Fibroblast of peridontal ligament (primary cell): Measurements from ENCODE around the gene PLEKHG4B.
"Not testable (repeated sequence)": the region's sequence is repeated elsewhere in the genome, so short reads cannot be mapped to it uniquely, and the experiment has no call there.

ENCODE experiments used
- DNase-seq: peaks from one replicate; pipeline ENCODE4 v3.0.0-alpha.2; 2010; ENCODE audit errors: extremely low read depth

The PLEKHG4B gene

DNA sequence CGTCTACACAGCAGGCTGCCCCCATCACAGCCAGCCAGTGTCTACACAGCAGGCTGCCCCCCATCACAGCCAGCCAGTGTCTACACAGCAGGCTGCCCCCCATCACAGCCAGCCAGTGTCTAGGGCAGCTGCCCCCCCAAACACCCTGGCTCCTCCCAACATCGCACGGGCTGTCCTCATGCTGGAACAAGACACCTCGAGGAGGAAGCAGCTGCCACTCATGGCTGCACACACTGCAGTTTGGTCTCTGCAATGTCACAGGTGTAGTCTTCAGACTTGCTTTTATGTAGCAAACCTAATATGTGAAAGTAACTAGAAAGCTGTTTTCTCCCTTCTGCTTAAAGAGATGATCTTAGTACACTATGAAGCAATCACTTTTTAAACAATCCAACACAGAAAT lies 109.0 kb downstream of the PLEKHG4B start:
- no peak for DNase-seq

DNA sequence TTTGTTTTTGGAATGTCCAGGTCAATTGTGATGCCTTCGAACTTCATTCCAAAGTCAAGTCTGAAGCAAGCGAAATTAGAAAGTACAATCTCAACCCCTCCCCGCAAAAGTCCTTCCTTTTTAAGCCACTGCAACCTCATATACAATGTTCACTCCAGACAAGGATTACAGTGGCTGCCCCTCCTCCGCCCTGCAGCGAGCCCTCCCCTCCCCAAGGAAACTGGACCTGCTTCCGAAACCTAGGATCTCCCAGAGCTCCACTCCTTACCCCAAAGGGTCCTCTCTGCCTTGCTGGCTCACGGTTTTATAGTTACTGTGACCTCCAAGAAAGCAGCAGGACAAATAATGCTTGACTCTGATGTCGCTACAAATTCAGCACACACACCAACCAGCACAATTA lies 109.7 kb downstream of the PLEKHG4B start:
- DNase-seq: no peak

DNA sequence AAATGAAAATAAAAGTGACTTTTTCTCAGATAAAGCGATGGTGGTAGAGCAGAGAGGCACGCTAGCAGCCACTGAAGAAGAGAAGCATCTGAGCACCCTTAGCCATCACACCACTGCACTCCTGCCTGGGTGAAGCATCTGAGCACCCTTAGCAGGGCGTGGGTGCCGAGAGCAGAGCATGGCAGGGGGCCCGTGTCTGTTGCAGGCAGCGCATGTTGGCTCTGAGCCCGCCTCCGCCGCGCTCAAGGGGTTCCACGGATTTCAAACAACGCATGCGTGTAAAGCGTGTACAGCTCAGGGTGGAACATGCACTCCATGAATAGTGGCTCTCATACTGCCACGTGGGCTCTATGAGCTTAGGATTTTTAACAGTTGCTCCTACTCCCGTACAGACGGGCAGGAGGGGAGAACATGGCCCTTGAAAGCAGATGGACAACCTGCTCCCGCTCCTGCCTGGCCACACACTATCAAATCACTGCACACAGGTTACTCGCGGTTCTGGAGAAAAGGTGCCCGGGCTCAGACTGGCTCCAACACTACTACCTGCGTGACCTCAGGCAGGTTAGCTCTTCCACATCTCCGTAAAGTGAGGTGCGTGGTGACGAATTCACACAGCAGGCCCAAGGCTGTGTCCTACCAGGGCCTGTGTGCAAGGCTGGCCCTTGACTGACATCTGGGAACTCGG lies 111.4 kb downstream of the PLEKHG4B start:
- DNase-seq: no peak

DNA sequence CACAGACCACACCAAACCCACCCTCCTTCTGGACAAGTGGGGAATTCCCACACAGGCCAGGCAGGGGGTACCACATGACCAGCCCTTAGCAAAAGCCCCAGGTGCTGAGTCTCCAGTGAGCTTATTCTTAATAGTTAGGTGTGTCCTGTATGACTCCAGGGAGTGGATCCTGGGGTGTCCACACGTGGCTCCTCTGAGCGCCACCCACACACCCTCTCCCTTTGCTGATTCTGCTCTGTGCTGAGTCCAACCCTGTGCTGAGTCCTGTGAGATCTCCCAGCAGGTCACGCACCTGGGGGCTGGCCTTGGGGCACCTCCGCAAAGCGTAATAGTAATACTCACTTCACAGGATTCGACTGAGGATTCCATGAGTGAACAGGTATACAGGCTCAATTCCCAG lies 112.0 kb downstream of the PLEKHG4B start:
- no peak for DNase-seq

DNA sequence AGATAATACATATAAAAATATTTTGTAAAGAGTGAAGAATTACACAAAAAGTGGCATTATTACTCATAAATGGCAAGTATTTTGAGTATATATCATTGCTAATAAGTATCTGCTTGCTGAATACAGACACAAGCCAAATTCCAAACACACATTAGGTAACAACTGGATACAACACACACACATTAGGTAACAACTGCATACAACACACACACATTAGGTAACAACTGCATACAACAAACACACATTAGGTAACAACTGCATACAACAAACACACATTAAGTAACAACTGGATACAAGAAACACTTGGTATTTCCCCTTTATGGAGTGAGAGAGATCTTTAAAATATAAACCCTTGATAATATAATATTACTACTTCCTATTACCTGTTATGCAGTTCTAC lies 112.5 kb downstream of the PLEKHG4B start:
- DNase-seq: no peak

DNA sequence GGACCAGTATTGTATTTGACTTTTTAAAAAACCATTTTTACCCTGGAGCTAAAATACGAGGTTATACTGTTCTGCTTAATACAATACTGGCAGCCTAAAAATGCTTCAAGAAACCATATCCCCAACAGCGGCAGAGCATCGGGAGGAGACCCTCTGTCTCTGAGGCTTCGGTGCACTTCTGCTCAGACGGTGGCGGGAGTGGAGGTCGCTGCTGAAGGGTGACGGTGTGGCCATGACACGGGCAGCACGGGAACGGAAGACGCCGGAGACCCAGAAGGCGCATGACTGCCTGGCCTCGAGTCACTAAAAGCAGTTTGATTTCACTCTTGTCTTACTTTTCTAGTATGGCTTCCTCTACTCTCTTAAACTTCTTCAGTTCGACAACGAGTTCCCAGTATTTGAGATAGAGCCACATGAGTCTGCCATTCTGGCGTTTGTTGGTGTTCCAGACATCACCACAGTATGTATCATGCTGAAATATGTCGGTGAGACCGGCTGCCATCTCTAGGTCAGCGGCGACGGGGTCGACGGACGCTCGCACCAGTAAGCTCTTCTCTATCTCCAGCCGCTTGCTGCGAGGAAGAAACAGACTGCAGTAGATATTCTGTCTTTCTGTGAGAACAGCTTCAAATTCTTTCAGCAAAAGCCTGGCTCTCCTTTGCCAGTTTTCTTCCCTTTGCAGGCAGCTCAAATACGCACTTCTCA lies 113.2 kb downstream of the PLEKHG4B start:
- DNase-seq: no peak

DNA sequence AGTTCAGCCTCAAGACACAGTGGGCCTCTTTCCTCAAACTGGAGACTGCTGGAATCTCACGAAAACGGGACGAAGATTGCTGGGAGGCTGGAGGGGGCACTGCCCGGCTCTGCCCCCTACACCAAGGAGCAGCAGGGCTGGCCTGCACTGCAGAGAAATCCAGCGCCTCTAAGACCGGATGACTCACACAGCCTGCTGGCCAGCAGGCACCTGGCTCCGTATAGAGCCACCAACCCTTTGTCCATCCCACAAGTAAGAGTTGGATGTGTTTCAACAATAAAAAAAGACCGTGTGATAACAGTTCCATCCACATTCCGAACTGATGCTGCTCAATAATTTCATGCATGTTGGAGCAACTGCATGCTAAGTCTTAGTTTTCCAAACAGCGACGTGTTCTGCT lies 114.4 kb downstream of the PLEKHG4B start:
- DNase-seq: no peak

DNA sequence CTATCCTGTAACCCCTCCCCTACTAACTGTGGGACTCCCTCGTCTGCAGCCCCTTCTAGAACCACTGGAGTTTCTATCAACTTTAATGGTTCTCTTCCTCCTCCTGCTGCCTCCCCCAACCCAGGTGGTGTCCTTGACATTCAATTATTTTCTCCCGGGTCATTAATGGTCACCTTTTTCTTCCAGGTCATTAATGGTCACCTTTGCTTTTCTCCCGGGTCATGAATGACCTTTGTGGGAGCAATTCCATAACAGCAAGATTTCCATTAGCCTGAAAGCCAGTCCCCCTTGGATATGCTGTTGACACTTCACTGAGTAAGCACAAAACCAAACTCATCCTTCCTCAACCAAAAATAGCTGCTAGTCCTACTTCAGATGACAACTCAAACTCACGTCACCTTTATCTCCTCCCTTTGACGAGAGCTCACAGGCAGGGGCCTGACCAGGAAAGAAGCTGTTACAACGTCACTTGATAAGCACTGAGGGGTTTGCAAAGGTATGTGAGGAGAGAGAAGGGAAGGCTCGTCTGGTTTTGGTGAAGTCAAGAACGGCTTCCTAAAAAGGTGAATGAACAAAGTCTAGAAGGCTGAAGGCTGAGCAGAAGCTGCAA lies 115.1 kb downstream of the PLEKHG4B start:
- no peak for DNase-seq

DNA sequence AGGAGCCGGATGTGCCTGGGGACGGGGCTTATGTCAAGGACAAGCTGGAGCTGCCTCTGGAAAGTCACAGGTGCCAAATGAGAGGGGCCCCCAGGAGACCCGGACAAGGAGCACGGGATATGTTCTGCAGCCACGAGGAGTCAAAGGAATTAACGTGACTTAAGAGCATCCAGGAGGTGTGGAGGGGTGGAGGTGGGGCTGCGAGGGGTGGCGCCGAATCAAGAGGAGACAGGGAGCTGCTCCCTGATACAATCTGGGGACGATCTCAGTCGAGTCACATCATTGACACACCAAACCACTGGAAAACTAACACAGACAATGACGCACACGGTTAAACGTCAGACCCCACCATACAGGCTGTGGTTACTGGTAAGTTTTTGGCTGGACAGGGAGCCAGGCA lies 115.6 kb downstream of the PLEKHG4B start:
- peak; percentile 41 for DNase-seq

DNA sequence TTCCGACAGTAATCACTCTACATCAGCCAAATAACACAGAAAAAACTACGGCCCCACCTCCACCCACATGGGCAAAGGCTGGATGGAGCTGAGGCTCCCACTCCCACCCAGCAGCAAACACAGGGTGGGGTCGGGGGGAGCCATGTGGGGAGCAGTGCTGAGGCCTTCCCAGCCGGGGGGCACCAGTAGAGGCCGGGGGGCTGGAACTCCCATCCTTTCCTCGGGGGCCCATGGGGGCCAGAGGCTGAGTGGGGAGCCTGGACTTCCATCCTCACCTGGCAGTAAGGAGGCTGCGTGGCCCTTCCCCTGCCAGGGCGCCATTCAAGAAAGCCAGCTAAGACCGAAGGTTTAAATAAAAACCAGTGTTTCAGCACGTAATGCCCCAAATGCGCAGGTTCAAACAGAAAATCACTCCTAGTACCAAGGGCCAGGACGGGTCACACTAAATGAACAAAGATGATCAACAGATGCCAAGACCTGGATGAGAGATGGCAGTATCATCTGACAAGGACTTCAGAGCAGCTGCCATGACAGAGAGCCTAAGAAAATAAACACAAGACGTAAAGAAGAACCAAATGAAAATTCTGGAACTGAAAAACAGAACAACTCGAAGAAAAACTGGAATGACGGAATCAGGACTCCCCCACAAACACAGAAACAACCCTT lies 116.6 kb downstream of the PLEKHG4B start:
- no peak for DNase-seq

DNA sequence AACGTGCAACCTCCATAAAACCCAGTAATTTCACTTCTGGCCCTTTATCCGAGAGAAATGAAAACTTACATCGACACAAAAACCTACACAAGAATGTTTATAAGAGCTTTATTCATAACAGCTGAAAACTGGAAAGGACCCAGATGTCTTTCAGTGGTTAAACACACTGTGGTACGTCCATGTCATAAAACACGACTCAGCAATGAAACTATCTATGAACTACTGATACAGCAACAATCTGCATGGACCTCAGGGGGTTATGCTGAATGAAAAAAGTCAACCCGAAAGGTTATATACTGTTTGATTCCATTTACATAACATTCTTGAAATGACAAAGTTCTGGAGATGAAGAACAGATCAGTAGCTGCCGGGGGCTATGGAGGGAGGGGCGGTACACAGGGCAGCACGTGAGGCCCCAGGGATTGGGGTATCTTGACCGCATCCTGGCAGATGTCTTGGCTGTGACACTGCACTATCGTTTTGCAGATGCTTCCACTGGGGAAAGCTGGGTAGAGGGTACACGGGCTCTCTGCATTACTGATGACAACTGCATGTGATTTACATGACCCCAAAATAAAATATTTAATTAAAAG lies 121.9 kb downstream of the PLEKHG4B start:
- DNase-seq: no peak

DNA sequence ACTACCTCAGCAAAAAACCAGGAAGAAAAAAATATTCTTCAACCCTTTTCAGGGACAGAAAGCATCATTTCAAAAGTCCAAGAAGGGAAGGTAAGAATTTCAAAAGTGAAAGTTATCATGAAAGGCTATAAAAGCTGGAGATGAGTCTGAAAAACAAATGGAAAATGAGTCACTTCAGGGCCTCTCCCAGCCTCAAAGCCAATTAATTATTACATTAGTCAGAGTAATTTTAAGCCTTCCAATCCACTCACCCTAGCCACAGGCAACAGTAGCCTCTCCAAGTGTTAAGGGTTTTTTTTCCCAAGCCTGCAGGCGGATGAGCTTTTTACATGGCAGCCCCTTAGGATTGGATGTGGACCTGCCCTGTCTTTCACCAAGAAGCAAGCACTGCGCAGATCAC lies 123.3 kb downstream of the PLEKHG4B start:
- DNase-seq: peak; percentile 23

DNA sequence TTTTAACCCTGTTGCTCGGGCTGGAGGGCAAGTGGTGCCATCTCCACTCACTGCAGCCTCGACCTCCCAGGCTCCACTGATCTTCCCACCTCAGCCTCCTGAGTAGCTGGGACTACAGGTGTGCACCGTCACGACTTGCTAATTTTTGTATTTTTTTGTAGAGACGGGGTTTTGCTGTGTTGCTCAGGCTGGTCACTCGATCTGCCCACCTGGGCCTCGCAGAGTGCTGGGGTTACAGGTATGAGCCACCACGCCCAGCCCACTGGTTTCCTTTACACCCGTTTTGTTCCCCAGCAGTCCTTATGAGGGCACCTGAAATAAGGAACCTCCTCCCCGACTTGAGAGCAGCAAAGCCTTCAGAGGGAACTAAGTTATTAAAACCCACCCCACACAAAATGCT lies 124.1 kb downstream of the PLEKHG4B start:
- not testable (repeated sequence) for DNase-seq

DNA sequence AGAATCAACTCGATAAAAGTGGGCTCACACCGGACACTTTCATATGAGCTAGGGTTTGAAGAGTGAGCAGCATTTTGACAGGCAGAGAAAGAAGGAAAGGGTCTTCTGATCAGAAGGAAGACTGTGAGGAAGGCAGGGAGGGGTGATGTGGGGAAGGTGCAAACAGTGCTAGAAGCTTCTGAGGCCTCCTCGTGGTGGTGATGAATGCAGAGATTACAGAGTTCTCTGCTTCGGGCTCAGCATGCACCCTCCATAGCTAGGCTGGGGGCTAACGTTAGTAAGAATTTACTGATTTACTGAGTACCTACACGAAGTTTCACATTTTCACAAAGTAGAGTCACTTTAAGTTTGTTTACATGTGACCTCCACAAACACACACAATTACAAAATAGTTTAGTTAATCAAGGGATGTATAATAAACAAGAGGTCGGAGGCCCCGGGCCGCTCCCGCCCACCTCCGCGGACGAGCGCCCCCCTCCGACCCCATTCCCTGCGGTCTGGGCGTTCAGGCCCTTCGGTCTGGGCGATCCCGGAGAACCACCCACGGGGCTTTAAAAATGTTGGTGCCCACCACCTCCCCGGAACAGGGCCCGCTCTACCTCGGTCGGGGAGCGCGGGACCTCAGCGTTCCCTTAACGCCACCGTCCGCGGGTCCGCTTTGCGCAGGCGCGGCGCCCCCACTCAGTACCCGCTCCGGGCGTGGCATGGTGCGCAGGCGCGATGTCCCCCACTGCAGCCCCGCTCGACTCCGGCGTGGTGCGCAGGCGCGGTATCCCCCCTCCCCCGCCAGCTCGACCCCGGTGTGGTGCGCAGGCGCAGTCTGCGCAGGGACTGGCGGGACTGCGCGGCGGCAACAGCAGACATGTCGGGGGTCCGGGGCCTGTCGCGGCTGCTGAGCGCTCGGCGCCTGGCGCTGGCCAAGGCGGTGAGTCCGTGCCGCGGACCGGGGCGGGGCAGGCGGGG lies 125.8 kb downstream of the PLEKHG4B start, which contains the start of the genes CCDC127 and SDHA:
Gene CCDC127, minus strand, starts transcription at position 660 of the 963 bp plus-strand sequence. CDS start 1,304 bp downstream, outside the sequence.
Gene SDHA, plus strand, starts transcription at position 827 of the 963 bp plus-strand sequence. Its CDS starts 36 bp downstream, at position 863.
- DNase-seq: peak; percentile 87

DNA sequence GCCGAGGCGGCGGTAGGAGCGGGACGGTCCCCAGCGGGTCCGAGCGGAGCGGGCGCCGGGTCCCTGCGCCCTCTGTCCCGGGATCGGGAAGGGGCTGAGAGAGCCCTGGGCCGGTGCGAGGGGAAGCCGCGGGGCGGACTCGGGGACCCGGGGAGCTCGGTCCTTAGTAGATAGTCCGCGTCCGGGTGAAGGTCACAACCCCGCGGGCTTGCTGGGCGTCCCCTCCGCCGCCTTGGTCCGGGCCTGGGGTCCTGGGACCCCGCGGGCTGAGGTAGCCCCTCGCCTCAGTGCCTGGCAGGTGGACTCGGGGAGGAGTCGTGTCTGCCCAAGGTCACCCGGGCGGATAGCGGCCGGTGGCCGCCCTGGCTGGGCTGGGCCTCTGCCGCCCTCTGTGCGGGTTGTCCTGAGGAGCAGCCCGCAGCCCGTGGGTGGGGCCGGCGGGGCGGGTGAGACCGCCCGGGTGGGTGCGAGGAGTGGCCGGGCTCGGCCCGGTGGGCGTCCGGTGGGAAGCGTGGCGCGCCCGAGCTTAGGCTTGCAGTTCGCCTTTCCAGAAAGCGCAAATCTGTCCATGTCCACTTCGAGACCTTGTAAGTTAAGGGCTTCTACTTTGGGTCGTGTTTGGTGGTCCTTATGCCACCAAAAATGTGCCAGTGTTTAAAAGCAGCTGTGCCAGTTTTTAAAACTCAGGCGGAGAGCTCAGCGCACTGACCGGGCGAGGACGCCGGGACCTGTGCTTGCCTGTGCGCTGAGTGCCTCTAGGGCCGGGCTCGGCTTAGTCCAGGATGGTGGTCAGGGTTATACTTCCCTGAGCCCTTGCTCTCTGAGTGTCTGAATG lies 126.7 kb downstream of the PLEKHG4B start:
- peak; percentile 30 for DNase-seq

DNA sequence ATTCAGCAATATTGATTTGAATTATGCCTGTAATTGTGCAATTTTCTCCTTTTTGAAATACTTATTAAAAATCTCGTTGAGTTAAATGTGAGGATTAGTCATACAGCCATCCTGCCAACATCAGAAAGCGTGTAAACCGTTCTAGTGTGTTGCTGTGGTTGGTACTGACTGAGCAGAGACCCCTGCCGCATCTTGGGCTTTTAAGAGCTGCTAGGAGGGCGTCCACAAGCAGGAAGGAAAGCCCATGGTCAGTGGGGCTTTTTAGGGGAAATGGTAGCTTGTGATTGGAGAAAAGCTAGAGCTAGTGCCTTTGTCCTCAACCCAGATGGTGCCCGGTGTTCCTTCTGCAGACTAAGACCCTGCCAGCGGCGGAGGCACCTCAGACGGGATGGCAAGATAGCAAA lies 127.5 kb downstream of the PLEKHG4B start:
- DNase-seq: peak; percentile 57

DNA sequence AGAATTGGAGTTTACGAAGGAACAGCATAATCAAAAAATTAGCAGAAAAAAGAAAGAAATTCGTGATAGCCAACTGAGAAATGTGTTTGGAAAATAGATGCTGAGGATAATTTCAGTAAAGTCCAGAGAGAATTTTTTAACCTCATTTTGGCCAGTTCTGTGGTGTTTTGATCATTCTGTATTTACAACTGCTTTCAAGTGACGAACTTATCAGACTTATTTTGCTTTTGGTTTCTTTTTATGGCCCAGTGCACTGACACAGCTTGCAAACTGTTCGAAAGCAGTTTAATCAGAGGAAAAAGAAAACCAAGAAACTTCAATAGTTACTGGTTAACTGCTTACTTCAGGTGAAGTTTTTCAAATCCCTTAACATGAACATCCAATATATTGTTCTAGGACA lies 128.0 kb downstream of the PLEKHG4B start:
- peak; percentile 64 for DNase-seq

DNA sequence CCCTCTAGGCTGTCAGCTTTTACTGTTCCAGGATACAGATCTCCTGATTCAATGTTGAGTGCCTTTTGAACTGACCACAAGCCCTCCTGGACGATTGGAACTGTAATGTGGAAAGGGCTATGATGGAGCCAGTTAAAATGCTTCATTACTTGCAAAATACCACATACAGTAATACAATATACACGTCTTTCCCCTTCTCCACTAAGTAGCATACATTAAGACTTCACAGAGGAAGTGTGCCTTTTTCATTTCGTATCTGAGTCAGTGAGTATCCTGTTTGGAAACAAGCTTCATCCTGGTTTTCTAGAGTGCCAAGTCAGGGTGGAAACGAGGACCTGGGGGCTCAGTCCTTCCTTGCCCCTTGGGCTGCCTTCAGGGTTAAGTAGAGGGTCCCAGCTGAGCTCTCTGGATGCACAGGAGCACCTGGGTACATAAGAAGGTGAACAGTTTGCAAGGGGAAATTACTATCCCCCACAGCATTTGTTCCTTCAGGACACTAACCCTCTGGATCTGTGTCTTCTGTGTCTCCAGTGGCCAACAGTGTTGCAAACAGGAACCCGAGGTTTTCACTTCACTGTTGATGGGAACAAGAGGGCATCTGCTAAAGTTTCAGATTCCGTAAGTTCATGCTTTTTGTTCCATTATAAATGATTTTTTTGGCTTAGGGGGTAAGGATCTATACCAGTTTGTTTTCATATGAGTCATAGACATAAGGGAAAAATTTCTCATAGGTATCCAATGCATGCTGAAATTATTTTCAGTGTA lies 131.2 kb downstream of the PLEKHG4B start:
- peak; percentile 8 for DNase-seq

DNA sequence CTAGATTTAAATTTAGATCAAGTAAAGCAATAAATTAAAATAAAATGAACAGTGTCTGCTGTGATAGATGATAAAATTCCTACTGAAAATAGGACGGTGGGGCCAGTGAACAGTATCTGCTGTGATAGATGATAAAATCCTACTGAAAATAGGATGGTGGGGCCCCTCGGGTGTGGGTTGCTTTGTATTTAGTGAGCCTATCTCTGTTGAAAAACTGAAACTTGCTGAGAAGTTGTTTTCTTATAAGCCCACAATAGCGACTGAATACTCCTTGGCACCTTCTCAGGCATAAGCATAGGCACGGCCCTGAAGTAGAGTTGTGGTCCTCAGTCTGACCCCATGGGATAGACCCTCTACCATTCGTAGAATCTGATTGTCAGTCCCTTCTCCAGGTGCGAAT lies 131.8 kb downstream of the PLEKHG4B start:
- no peak for DNase-seq
